Mesendoderm (in vitro differentiated cells): Measurements from ENCODE around the gene MAGEF1.

Experiments used
- DNase-seq: peaks from one replicate; pipeline ENCODE4 v3.0.0; 2013
- H2AK5ac ChIP-seq: 2 replicates; pipeline ENCODE4 v1.6.1; 2013; ENCODE audit warnings: low read length, inconsistent platforms
- H2BK120ac ChIP-seq: 2 replicates; pipeline ENCODE4 v1.6.1; 2013; ENCODE audit warnings: low read depth, mild to moderate bottlenecking, low read length, moderate library complexity, mixed read lengths
- H2BK15ac ChIP-seq: replicated peaks from 2 replicates; pipeline ENCODE4 v1.6.1; 2013; ENCODE audit warnings: low read depth, mild to moderate bottlenecking, moderate library complexity
- H2BK5ac ChIP-seq: 2 replicates; pipeline ENCODE4 v1.6.1; 2013; ENCODE audit warnings: low read length, inconsistent platforms
- H3K18ac ChIP-seq: 2 replicates; pipeline ENCODE4 v1.6.1; 2013; ENCODE audit warnings: mild to moderate bottlenecking, low read length, mixed read lengths
- H3K23ac ChIP-seq: one replicate; pipeline ENCODE4 v1.6.1; 2013; ENCODE audit warnings: low read length
- H3K27ac ChIP-seq: 2 replicates; pipeline ENCODE4 v1.5.1; 2013; ENCODE audit warnings: low read depth, mild to moderate bottlenecking, inconsistent platforms, low read length, moderate library complexity
- H3K27me3 ChIP-seq: 2 replicates; pipeline ENCODE4 v1.6.1; 2013; ENCODE audit warnings: low read length, control low read depth, mild to moderate bottlenecking, inconsistent platforms; ENCODE audit not compliant: insufficient read depth, poor library complexity
- H3K36me3 ChIP-seq: 2 replicates; pipeline ENCODE4 v1.6.1; 2013; ENCODE audit warnings: low read length, inconsistent platforms; ENCODE audit not compliant: control insufficient read depth, insufficient read depth
- H3K4ac ChIP-seq: one replicate; pipeline ENCODE4 v1.6.1; 2013; ENCODE audit warnings: low read depth, mild to moderate bottlenecking, low read length, moderate library complexity
- H3K4me1 ChIP-seq: 2 replicates; pipeline ENCODE4 v1.6.1; 2013; ENCODE audit warnings: low read depth, low read length, inconsistent platforms; ENCODE audit not compliant: control insufficient read depth
- H3K4me2 ChIP-seq: 2 replicates; pipeline ENCODE4 v1.6.1; 2013; ENCODE audit warnings: low read length
- H3K4me3 ChIP-seq: 2 replicates; pipeline ENCODE4 v1.5.1; 2013; ENCODE audit warnings: mild to moderate bottlenecking, low read length
- H3K56ac ChIP-seq: one replicate; pipeline ENCODE4 v1.6.1; 2013; ENCODE audit warnings: low read length
- H3K79me1 ChIP-seq: 2 replicates; pipeline ENCODE4 v1.6.1; 2013; ENCODE audit warnings: low read length, inconsistent platforms
- H3K79me2 ChIP-seq: 2 replicates; pipeline ENCODE4 v1.6.1; 2013; ENCODE audit warnings: mild to moderate bottlenecking, low read length; ENCODE audit not compliant: control insufficient read depth, insufficient read depth
- H3K9ac ChIP-seq: 2 replicates; pipeline ENCODE4 v1.6.1; 2013; ENCODE audit warnings: low read length, inconsistent platforms
- H4K5ac ChIP-seq: one replicate; pipeline ENCODE4 v1.6.1; 2013; ENCODE audit warnings: low read length
- H4K8ac ChIP-seq: one replicate; pipeline ENCODE4 v1.6.1; 2013; ENCODE audit warnings: low read depth, mild to moderate bottlenecking, control low read depth, low read length, moderate library complexity
- WGBS: extraction: QIAGEN DNeasy Blood & Tissue Kit; methylation state at CpG from one replicate; pipeline ENCODE4 v1.1.7; 2013; ENCODE audit warnings: low lambda C conversion rate, missing lambda C conversion rate; ENCODE audit not compliant: insufficient coverage; ENCODE audit errors: extremely low coverage; 5-methylcytosine and 5-hydroxymethylcytosine counted together

Gene MAGEF1

GRCh38 chr3:184666442-184666841 lies 45.4 kb downstream of the MAGEF1 start:
- H3K4me3 ChIP-seq, result no peak overlapping the region
- no peaks in the 10 kb centered on the region for H3K36me3 ChIP-seq
- H3K4me2 ChIP-seq, result no peak overlapping the region
- no peaks in the 10 kb centered on the region for H3K79me2 ChIP-seq
- no peak overlapping the region for H3K9ac ChIP-seq
- no peak overlapping the region for H3K23ac ChIP-seq
- no peak overlapping the region for H2BK15ac ChIP-seq
- H4K8ac ChIP-seq, result no peak overlapping the region
- H2BK5ac ChIP-seq, result no peak overlapping the region
- no peaks in the 10 kb centered on the region for H3K27me3 ChIP-seq
- H2BK120ac ChIP-seq, result no peak overlapping the region
- DNase-seq, result no peak
- H3K27ac ChIP-seq, result no peak overlapping the region
- H2AK5ac ChIP-seq, result no peak overlapping the region
- H3K4ac ChIP-seq, result no peak overlapping the region
- H3K18ac ChIP-seq, result no peak overlapping the region
- no peaks in the 10 kb centered on the region for H3K4me1 ChIP-seq
- no peak overlapping the region for H3K56ac ChIP-seq
- no peak overlapping the region for H4K5ac ChIP-seq
- WGBS, result no CpG with 5 or more reads among the region's 9 CpGs
- H3K79me1 ChIP-seq, result no peaks in the 10 kb centered on the region

GRCh38 chr3:184665101-184665500 lies 46.8 kb downstream of the MAGEF1 start:
- H4K5ac ChIP-seq, result no peak overlapping the region
- H4K8ac ChIP-seq, result no peak overlapping the region
- H3K79me1 ChIP-seq, result no peaks in the 10 kb centered on the region
- no peaks in the 10 kb centered on the region for H3K27me3 ChIP-seq
- no peak overlapping the region for H3K27ac ChIP-seq
- H2AK5ac ChIP-seq, result no peak overlapping the region
- no peak overlapping the region for H3K4me3 ChIP-seq
- H3K23ac ChIP-seq, result no peak overlapping the region
- H2BK15ac ChIP-seq, result no peak overlapping the region
- no peak overlapping the region for H3K4ac ChIP-seq
- no peaks in the 10 kb centered on the region for H3K36me3 ChIP-seq
- no peak overlapping the region for H3K4me2 ChIP-seq
- H2BK120ac ChIP-seq, result no peak overlapping the region
- no peaks in the 10 kb centered on the region for H3K4me1 ChIP-seq
- no peak overlapping the region for H3K9ac ChIP-seq
- H3K18ac ChIP-seq, result no peak overlapping the region
- DNase-seq, result no peak
- H2BK5ac ChIP-seq, result no peak overlapping the region
- no peaks in the 10 kb centered on the region for H3K79me2 ChIP-seq
- WGBS, result no CpG with 5 or more reads among the region's 10 CpGs
- no peak overlapping the region for H3K56ac ChIP-seq

DNA sequence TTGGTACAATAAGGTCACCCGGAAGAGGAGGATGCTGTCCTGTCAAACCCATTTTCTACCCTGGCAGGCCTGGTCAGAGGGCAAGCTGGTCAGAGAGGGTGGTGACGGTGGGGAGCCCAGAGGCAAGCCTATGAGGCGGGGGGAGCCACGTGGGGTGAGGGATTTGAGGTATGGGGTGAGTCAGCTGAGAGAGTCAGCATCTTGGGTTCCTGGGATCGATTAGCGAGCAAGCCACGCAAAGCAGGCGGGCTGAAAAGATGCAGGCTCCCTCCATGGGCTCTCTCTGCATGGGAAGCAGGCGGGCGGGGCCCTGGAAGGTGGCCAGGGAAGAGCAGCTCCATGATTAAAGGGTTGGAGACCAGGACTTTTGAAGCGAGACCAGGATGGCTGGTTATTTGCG lies 48.1 kb downstream of the MAGEF1 start:
- WGBS, result no CpG with 5 or more reads among the region's 12 CpGs
- Histone ChIP-seq H3K27me3 (no peaks in the 10 kb centered on the region), H2BK15ac (no peak overlapping the region), H2BK5ac (no peak overlapping the region), H3K4ac (no peak overlapping the region), H4K5ac (no peak overlapping the region), H2BK120ac (no peak overlapping the region), H3K4me3 (no peak overlapping the region), H3K36me3 (no peaks in the 10 kb centered on the region), H2AK5ac (no peak overlapping the region), H3K23ac (no peak overlapping the region), H3K79me1 (no peaks in the 10 kb centered on the region), H3K4me2 (no peak overlapping the region), H3K18ac (no peak overlapping the region), H3K79me2 (no peaks in the 10 kb centered on the region), H3K56ac (no peak overlapping the region), H4K8ac (no peak overlapping the region), H3K27ac (no peak overlapping the region), H3K4me1 (peaks cover 10% of the 10 kb centered on the region), H3K9ac (no peak overlapping the region)
- DNase-seq, result no peak

- Histone ChIP-seq H3K4me2 (no peak overlapping the region), H3K79me2 (no peaks in the 10 kb centered on the region), H3K4ac (no peak overlapping the region), H4K8ac (no peak overlapping the region), H2BK15ac (no peak overlapping the region), H3K4me3 (no peak overlapping the region), H2BK120ac (no peak overlapping the region), H2BK5ac (no peak overlapping the region), H3K27me3 (no peaks in the 10 kb centered on the region), H3K79me1 (no peaks in the 10 kb centered on the region), H3K9ac (no peak overlapping the region), H4K5ac (no peak overlapping the region), H3K4me1 (peaks cover 13% of the 10 kb centered on the region), H2AK5ac (no peak overlapping the region), H3K36me3 (no peaks in the 10 kb centered on the region), H3K18ac (no peak overlapping the region), H3K56ac (no peak overlapping the region), H3K27ac (no peak overlapping the region), H3K23ac (no peak overlapping the region)
- 100% methylated on average over 1 of the region's 6 CpGs for WGBS
- DNase-seq, result no peak
These were observed 48.5 kb downstream of the MAGEF1 start for GRCh38 chr3:184663356-184663755.

DNA sequence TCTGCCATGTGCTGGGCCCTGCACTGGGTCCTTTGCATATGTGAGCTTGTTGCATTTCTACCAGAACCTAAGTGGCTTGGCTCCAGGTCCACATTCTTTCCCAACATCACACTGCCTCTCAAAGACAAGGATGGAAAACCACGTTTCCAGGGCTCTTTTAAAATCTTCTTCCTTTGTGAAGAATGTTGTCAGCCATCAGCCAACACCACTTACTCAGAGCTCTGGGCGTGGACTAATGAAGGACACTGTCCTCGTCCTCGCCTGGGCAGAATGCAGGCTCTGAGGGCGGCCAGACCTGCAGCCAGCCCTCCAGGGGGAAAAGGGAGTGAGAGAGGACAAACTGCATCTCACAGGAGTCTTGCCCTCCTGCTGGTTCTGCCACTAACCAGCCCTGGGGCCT lies 49.7 kb downstream of the MAGEF1 start:
- Histone ChIP-seq H3K18ac (no peak overlapping the region), H2BK15ac (no peak overlapping the region), H3K27me3 (no peaks in the 10 kb centered on the region), H3K56ac (no peak overlapping the region), H3K23ac (no peak overlapping the region), H3K4ac (no peak overlapping the region), H2AK5ac (peak overlapping the region; percentile 38), H4K5ac (no peak overlapping the region), H3K36me3 (no peaks in the 10 kb centered on the region), H3K79me2 (no peaks in the 10 kb centered on the region), H2BK5ac (no peak overlapping the region), H3K4me1 (peaks cover 14% of the 10 kb centered on the region), H2BK120ac (no peak overlapping the region), H4K8ac (no peak overlapping the region), H3K4me3 (no peak overlapping the region), H3K4me2 (no peak overlapping the region), H3K27ac (no peak overlapping the region), H3K9ac (no peak overlapping the region), H3K79me1 (no peaks in the 10 kb centered on the region)
- no peak for DNase-seq
- no CpG with 5 or more reads among the region's 5 CpGs for WGBS

DNA sequence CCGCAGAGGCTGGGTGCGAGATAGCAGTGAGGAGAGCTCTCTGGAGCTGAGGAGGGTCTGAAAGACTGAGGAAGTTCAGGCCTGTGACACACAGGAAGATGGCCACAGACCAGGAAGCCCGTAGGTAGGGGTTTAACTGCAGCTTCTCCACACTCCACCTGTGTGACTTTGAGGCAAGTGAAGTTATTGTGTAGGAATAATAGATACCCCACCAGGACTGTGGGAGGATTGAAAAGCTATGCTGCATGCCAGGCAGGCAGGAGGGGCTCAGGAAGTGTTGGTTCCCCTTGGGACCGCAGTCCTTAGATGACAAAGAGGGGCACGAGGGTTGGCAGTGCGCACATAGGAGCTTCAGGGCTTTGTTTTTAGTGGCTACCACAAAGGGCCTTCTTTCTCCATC lies 50.9 kb downstream of the MAGEF1 start:
- H2BK5ac ChIP-seq, result no peak overlapping the region
- H3K79me2 ChIP-seq, result no peaks in the 10 kb centered on the region
- H3K4ac ChIP-seq, result no peak overlapping the region
- no peak overlapping the region for H3K27ac ChIP-seq
- H3K23ac ChIP-seq, result no peak overlapping the region
- no peak overlapping the region for H4K8ac ChIP-seq
- no peak for DNase-seq
- H3K27me3 ChIP-seq, result no peaks in the 10 kb centered on the region
- H2BK15ac ChIP-seq, result no peak overlapping the region
- no peaks in the 10 kb centered on the region for H3K36me3 ChIP-seq
- H3K9ac ChIP-seq, result no peak overlapping the region
- WGBS, result no CpG with 5 or more reads among the region's 6 CpGs
- peak overlapping the region; percentile 83 for H2AK5ac ChIP-seq
- H3K4me3 ChIP-seq, result no peak overlapping the region
- no peak overlapping the region for H3K18ac ChIP-seq
- H4K5ac ChIP-seq, result no peak overlapping the region
- no peak overlapping the region for H3K4me2 ChIP-seq
- no peaks in the 10 kb centered on the region for H3K79me1 ChIP-seq
- peak overlapping the region; percentile 69 for H3K56ac ChIP-seq
- peaks cover 14% of the 10 kb centered on the region for H3K4me1 ChIP-seq
- no peak overlapping the region for H2BK120ac ChIP-seq
